HepG2 (cell line): ENCODE results near the gene MGLL. TPM values are rescaled to one million over a fixed set of nuclear protein-coding genes. Genes with fewer than 3 reads are reported as not detected.

ENCODE experiments used
- ATAC-seq: fragments of 200-7000 bp; cut with Tn5 transposase; 3 replicates; pipeline ENCODE4 v1.9.1; 2020; ENCODE audit warnings: mild to moderate bottlenecking, moderate library complexity
- BruUV-seq: library from RNA; stranded (reverse); fragments of 400-500 nt; replicated peaks from 2 replicates; lab custom pipeline; 2021; lab: Mats Ljungman, UMichigan
- CTCF ChIA-PET: fragments of 300-600 bp; formaldehyde crosslinking; extraction: SDS; loops from one replicate; lab custom pipeline; 2021; ENCODE audit warnings: low total read pairs, inconsistent platforms, low intra/inter-chr PET ratio; lab: Yijun Ruan, JAX
- POLR2A ChIA-PET: fragments of 350-600 bp; sonication (Branson Sonifier 250); formaldehyde crosslinking; loops from one replicate; lab custom pipeline; 2020; ENCODE audit warnings: antibody characterized with exemption, inconsistent platforms; lab: Yijun Ruan, JAX
- DNase-seq: peaks from one replicate; pipeline ENCODE4 v3.0.0-alpha.2; 2015; ENCODE audit warnings: low spot score
- FAIRE-seq: peaks from 3 replicates; lab custom pipeline; 2011; peaks lifted over from hg19 to GRCh38; lab: Jason Lieb, UNC
- H2AFZ ChIP-seq: one replicate; pipeline ENCODE4 v1.6.1; 2011; ENCODE audit warnings: low read length, inconsistent platforms
- H3K27ac ChIP-seq: fragments of 300-600 bp; 3 replicates; pipeline ENCODE4 v1.8.0; 2011; ENCODE audit warnings: mixed run types, mild to moderate bottlenecking, mixed read lengths, low read length, inconsistent platforms; ENCODE audit not compliant: insufficient read depth; ENCODE audit errors: extremely low read length
- H3K27me3 ChIP-seq, 2 experiments: fragments of 200-600 bp in 1 of 2; 2 replicates in 1 of 2; 3 replicates in 1 of 2; pipeline versions ENCODE4 v1.6.0 to v1.8.0; 2011; ENCODE audit warnings: low read length in 2 of 2, mild to moderate bottlenecking in 2 of 2, moderate library complexity in 2 of 2, inconsistent platforms in 1 of 2; ENCODE audit not compliant: insufficient read depth in 2 of 2, control insufficient read depth in 1 of 2
- H3K36me3 ChIP-seq, 2 experiments: fragments of 200-600 bp in 1 of 2; replicated peaks in 1 of 2; 2 replicates in 1 of 2; 3 replicates in 1 of 2; pipeline versions ENCODE4 v1.5.1 to v1.8.0; 2011; ENCODE audit warnings: low read length in 2 of 2, inconsistent platforms in 1 of 2; ENCODE audit not compliant: insufficient read depth in 2 of 2, control insufficient read depth in 1 of 2
- H3K4me1 ChIP-seq: 2 replicates; pipeline ENCODE4 v1.5.1; 2012; ENCODE audit warnings: low read length, inconsistent platforms; ENCODE audit not compliant: insufficient read depth
- H3K4me2 ChIP-seq: 2 replicates; pipeline ENCODE4 v1.6.0; 2011; ENCODE audit warnings: low read depth, low read length, inconsistent platforms
- H3K4me3 ChIP-seq, 3 experiments: fragments of 200-600 bp in 1 of 3; sonication (generic), shearing (Covaris generic) in 1 of 3; replicated peaks in 1 of 3; 2 replicates each; pipeline ENCODE4 v1.5.1; 2011 to 2016; ENCODE audit warnings: low read length in 3 of 3, inconsistent platforms in 2 of 3, low read depth in 2 of 3, mild to moderate bottlenecking in 2 of 3, control low read depth in 1 of 3, mixed read lengths in 1 of 3; ENCODE audit not compliant: insufficient read depth in 1 of 3
- H3K79me2 ChIP-seq: one replicate; pipeline ENCODE4 v1.6.1; 2011; ENCODE audit warnings: low read length, inconsistent platforms; ENCODE audit not compliant: insufficient read depth
- H3K9ac ChIP-seq: 2 replicates; pipeline ENCODE4 v1.6.0; 2011; ENCODE audit warnings: mild to moderate bottlenecking, low read depth, low read length, inconsistent platforms; ENCODE audit not compliant: insufficient read depth
- H3K9me3 ChIP-seq: 2 replicates; pipeline ENCODE4 v1.5.1; 2012; ENCODE audit warnings: mild to moderate bottlenecking, low read length
- H4K20me1 ChIP-seq: 2 replicates; pipeline ENCODE4 v1.6.0; 2011; ENCODE audit warnings: inconsistent platforms, mild to moderate bottlenecking, low read length, moderate library complexity; ENCODE audit not compliant: insufficient read depth
- AFF4 ChIP-seq: sonication (generic); formaldehyde crosslinking; IDR thresholded peaks from 2 replicates; pipeline ENCODE4 v1.4.0; 2020; ENCODE audit warnings: missing genetic modification reagents
- ZFP91 ChIP-seq: sonication (generic); formaldehyde crosslinking; IDR thresholded peaks from 2 replicates; pipeline ENCODE4 v1.9.0; 2022; ENCODE audit warnings: missing genetic modification reagents, mild to moderate bottlenecking, borderline replicate concordance
- ZSCAN29 ChIP-seq: sonication (generic); formaldehyde crosslinking; conservative IDR thresholded peaks from 2 replicates; pipeline ENCODE4 v1.4.0; 2020; ENCODE audit warnings: mild to moderate bottlenecking, missing genetic modification reagents
- WGBS: methylation state at CpG from one replicate; pipeline ENCODE4 v1.1.6; 2017; ENCODE audit warnings: low lambda C conversion rate; 5-methylcytosine and 5-hydroxymethylcytosine counted together
- in situ Hi-C: cut with HindIII; loops from 2 replicates; pipeline ENCODE4 v1.10.0; 2017; ENCODE audit warnings: low pct_unique_long_range_greater_than_20kb; ENCODE audit not compliant: extremely low pct_ligation_motif_present
- intact Hi-C: fragments of 100-400 bp; cut with micrococcal nuclease; formaldehyde crosslinking; loops from one replicate; pipeline ENCODE4 v1.10.0; 2022; ENCODE audit not compliant: unreplicated experiment
- polyA plus RNA-seq, 8 experiments: library from polyadenylated mRNA; depleted of rRNA in 3 of 8; stranded (reverse) in 7 of 8; unstranded in 1 of 8; fragments of >200 nt; fragmentation: Illumina TruSeq in 4 of 8; extraction: Trizol in 4 of 8; gene quantifications; 2 replicates each; pipeline versions ENCODE4 v1.2.1 to v1.2.3, GENCODE V29; 2011 to 2016; ENCODE audit warnings: low read depth in 4 of 8, missing spikeins in 1 of 8, mixed read lengths in 1 of 8; ENCODE audit not compliant: insufficient read depth in 1 of 8
- total RNA-seq, 5 experiments: library from RNA; depleted of rRNA; stranded (reverse); fragments of >200 nt; fragmentation: Illumina TruSeq; extraction: Trizol; gene quantifications; 2 replicates each; pipeline ENCODE4 v1.2.3, GENCODE V29; 2016; ENCODE audit warnings: low read depth in 1 of 5

MGLL gene
- total and polyA plus RNA-seq, 2 of the 13 experiments (the other 11 are each of a cell fraction or from before 2014, with no cell fraction given), result not detected

DNA sequence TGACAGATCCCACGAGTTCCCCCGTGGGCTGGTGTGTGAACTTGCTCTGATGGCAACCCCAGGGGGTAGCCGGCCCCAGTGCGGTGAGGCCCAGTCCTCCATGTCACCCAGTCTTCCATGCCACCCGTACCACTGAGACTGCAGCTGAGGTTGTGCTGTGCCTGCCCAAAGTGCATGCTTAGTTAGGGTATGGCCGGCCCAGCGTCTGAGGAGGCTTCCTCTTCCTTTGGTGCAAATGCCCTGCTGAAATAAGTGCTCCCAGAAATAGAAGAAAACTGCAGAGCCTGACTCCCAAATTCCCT lies 31.5 kb downstream of the MGLL start:
- TF ChIP-seq ZFP91, result no peak
- no peak for TF ChIP-seq AFF4
- no peak for TF ChIP-seq ZSCAN29 (CRISPR knock-in tag)
- TF ChIP-seq, all 625 proteins: peak for 0
- H3K4me2 ChIP-seq, result no peak overlapping the region
- H3K4me1 ChIP-seq, result no peaks in the 10 kb centered on the region
- no peaks in the 10 kb centered on the region for H3K9me3 ChIP-seq
- H3K9ac ChIP-seq, result no peak overlapping the region
- 61% methylated on average over 5 of the region's 7 CpGs for WGBS
- H3K4me3 ChIP-seq, result no peak overlapping the region
- ATAC-seq (peak; percentile 30; the same call in 2 of the 3 replicates), FAIRE-seq (no peak), DNase-seq (no peak)
- no peaks in the 10 kb centered on the region for H3K79me2 ChIP-seq
- ChIA-PET POLR2A (no interaction called here), CTCF (no interaction called here)
- no peak overlapping the region for H2AFZ ChIP-seq
- no peaks in the 10 kb centered on the region for H3K36me3 ChIP-seq
- no peaks in the 10 kb centered on the region for H4K20me1 ChIP-seq
- intact Hi-C loops (no loop called here), in situ Hi-C loops (no loop called here)
- H3K27ac ChIP-seq, result no peak overlapping the region
- no TSS peak for BruUV-seq
- H3K27me3 ChIP-seq, result peaks cover 3 to 20% of the 10 kb centered on the region in 2 experiments; a peak in 4 of 5 replicates
